ENCODE data around the gene MYO1B. TPM values are rescaled to one million over a fixed set of nuclear protein-coding genes. Genes with fewer than 3 reads are reported as not detected.

Gene MYO1B
- total and polyA plus RNA-seq, 2 of the 8 experiments (the other 6 are each of a cell fraction or from before 2014, with no cell fraction given): 15.5 to 61.2 TPM

DNA sequence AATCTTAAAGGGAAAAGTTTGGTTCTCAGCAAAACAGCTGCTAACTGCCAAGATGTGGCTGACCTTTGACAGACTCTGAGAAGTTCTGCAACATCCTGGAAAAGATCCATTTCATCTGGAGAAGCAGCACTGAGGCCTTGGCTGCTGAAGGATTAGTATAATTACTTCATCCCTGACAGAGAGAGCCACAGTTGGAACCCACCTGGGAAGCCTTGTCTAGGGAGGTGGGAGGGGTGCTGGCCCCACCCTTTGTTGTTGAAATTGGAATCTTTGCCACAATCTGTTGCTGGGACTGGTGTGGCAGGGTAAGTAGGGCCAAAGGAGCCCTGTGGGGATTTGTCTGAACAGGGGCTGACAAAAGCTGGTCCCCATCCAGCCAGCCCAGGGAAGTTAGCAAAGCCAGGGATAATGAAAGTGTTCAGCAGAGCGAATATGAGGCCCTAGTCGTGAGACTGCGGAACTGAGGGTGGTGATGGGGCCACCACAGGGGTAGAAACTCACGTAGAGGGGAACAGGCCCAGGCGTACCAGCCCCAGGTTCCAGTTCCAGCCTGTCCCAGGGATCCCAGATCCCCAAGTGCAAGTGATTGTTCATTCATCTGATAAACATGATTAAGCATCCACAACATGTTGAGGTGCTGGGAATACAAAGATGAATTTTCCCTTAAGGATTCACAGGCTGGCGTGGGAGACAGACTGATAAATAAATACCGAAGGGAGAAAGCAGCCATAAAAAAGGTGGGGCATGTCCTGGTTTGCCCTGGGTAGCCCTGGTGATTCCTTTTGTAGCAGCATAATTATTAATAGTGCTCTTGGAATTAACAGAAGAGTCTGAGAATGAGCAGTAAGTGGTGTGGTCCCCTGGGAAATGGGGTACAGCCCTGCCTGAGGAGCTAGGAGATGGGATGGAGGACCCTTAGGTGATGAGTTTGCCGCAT is 60.0 kb downstream of the MYO1B start:
- Histone ChIP-seq H2BK12ac (ENCODE audit: low read depth, low read length) (no peak overlapping the region), H3K23ac (ENCODE audit: insufficient read length) (no peak overlapping the region), H4K8ac (ENCODE audit: extremely low read depth, insufficient read depth, low read length) (peak overlapping the region; percentile 47; the same call in 1 of the 2 replicates), H3K27ac (ENCODE audit: low read depth, low read length) (no peak overlapping the region), H3K14ac (ENCODE audit: insufficient read length) (no peak overlapping the region), H4K5ac (ENCODE audit: insufficient read length, low read depth, low read length) (no peak overlapping the region), H2BK5ac (ENCODE audit: low read depth, low read length) (no peak overlapping the region), H2AFZ (ENCODE audit: low read length) (no peak overlapping the region), H2BK120ac (replicated peaks; ENCODE audit: low read depth, low read length) (no peak overlapping the region), H3K4me1 (replicated peaks in 1 of 4; ENCODE audit: control insufficient read depth in 3 of 4, insufficient read depth in 4 of 4, low read length in 3 of 4) (peaks cover 0 to 9% (median 4%) of the 10 kb centered on the region in 4 experiments; a peak in 2 of 7 replicates), H2BK20ac (ENCODE audit: low read length) (no peak overlapping the region), H3K79me1 (ENCODE audit: low read depth, low read length) (peaks cover 3% of the 10 kb centered on the region), H3K4me2 (ENCODE audit: insufficient read depth in 1 of 2, low read depth in 2 of 2, low read length in 2 of 2) (no peak overlapping the region), H3K23me2 (ENCODE audit: low read depth, low read length) (no peaks in the 10 kb centered on the region), H4K20me1 (replicated peaks in 1 of 2; ENCODE audit: control insufficient read depth in 1 of 2, insufficient read depth in 2 of 2, low read length in 2 of 2) (peaks cover 0 to 2% of the 10 kb centered on the region in 2 experiments), H3K36me3 (ENCODE audit: control insufficient read depth in 2 of 4, insufficient read depth in 4 of 4, low read length in 3 of 4) (no peaks in the 10 kb centered on the region), H2BK15ac (ENCODE audit: low read length) (no peak overlapping the region), H3K9ac (replicated peaks in 1 of 4; ENCODE audit: extremely low read depth in 1 of 4, low read depth in 3 of 4, low read length in 3 of 4) (no peak overlapping the region), H3K79me2 (ENCODE audit: control insufficient read depth in 1 of 2, insufficient read depth in 2 of 2, low read length in 2 of 2) (peaks cover 4 to 58% of the 10 kb centered on the region in 2 experiments; a peak in 3 of 4 replicates), H3K9me3 (ENCODE audit: insufficient read depth in 2 of 2, low read depth in 1 of 2, low read length in 1 of 2) (no peaks in the 10 kb centered on the region), H3K56ac (replicated peaks; ENCODE audit: insufficient read length, low read depth, low read length) (no peak overlapping the region), H3K27me3 (replicated peaks in 1 of 4; ENCODE audit: control insufficient read depth in 3 of 4, extremely low read depth in 1 of 4, insufficient read depth in 3 of 4, low read length in 3 of 4) (no peaks in the 10 kb centered on the region; a peak in 1 of 7 replicates), H3K4me3 (ENCODE audit: extremely low read depth in 1 of 4, insufficient read depth in 2 of 4, low read depth in 3 of 4, low read length in 4 of 4) (no peak overlapping the region), H2AK5ac (ENCODE audit: low read depth, low read length) (no peak overlapping the region), H4K91ac (replicated peaks; ENCODE audit: insufficient read length, low read length) (no peak overlapping the region), H3K18ac (ENCODE audit: extremely low read depth, low read length) (no peak overlapping the region), H3K4ac (replicated peaks; ENCODE audit: insufficient read length, low read depth, low read length) (no peak overlapping the region)
- POLR2A ChIA-PET (ENCODE audit: partially characterized antibody): no interaction called here
- WGBS, 2 experiments (ENCODE audit: extremely low coverage in 1 of 2, insufficient coverage in 1 of 2, insufficient read length in 1 of 2, insufficient replicate concordance in 2 of 2, low coverage in 1 of 2, low lambda C conversion rate in 2 of 2, missing lambda C conversion rate in 1 of 2): 94% methylated on average over 8 of the region's 8 CpGs; no CpG with 5 or more reads in 1 of the 2 experiments
- DNase-seq (ENCODE audit: low read depth in 1 of 2, low spot score in 2 of 2): no peak
- CTCF ChIA-PET (ENCODE audit: partially characterized antibody): interaction anchor here (1.2 kb wide), 1 partner anchor 87 kb away, joined by 4 read pairs; no protein-coding TSS in a partner anchor
- no peak for FAIRE-seq
- no peak for TF ChIP-seq EZH2 (IDR thresholded peaks at IDR 0.05; ENCODE audit: low read depth, low read length, severe bottlenecking)
- TF ChIP-seq HDAC6 (IDR thresholded peaks at IDR 0.05; ENCODE audit: low read depth, low read length): no peak
- TF ChIP-seq KDM1A (IDR thresholded peaks at IDR 0.05; ENCODE audit: borderline replicate concordance, low read length): no peak
- no peak for TF ChIP-seq SIX5 (IDR thresholded peaks at IDR 0.05; ENCODE audit: low read depth, low read length)

Data from H1 (cell line).